Measurements from ENCODE around the gene ANGPTL5.
"Not testable (repeated sequence)": the region's sequence is repeated elsewhere in the genome, so short reads cannot be mapped to it uniquely, and the experiment has no call there.

The ANGPTL5 gene

DNA sequence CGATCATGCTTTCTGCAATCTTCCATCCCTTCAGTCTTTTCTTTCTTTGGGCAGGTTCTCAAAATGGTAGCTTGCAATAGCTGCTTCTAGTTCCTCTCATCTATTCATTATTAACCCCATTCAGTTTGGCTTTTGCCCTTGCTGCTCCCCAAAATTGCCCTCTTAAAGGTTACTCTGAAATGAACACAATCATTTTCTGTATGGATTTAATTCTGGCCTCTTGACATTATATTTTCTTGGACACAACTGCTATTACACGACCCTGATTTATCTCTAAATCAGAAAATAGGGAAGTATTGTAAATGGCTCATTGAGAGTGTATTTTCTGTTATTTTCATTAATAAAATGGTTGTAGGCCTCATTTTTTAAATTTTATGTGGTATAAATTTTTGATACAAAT lies at the start of gene ANGPTL5:
Gene ANGPTL5, minus strand, starts transcription at position 101 of the 400 bp plus-strand sequence. CDS start 8,613 bp downstream, outside the sequence.
- no peak for DNase-seq (ENCODE audit: low spot score)

DNA sequence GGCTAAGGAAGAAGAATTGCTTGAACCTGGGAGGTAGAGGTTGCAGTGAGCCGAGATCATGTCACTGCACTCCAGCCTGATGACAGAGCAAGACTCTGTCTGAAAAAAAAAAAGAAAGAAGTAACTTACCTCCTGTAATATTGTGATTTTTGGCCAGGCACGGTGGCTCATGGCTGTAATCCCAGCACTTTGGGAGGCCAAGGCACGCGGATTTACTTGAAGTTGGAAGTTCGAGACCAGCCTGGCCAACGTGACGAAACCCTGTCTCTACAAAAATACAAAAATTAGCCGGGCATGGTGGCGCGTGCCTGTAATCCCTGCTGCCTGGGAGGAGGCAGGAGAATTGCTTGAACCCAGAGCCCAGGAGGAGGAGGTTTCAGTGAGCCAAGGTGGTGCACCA lies 47.9 kb upstream of the ANGPTL5 start:
- DNase-seq (ENCODE audit: low spot score), result not testable (repeated sequence)

DNA sequence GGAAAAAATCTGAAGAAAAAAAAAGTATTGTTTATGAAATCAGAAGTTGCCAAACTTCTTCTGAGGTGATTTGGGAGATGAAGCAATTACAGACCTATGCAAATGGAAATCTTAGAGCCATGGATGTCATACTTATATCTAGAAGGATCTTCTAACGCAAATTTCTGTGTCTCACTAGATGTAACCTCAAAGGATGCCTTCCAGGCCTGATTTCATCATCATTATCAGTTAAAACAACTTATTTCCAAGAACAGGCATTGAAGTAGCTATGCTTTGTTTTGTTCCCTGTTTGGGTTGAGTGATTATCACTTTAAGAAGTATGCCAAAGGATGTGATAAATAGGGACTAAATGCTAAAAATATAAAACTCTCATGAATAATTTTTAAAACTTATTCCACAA lies 43.9 kb upstream of the ANGPTL5 start:
- DNase-seq (ENCODE audit: low spot score), result no peak

DNA sequence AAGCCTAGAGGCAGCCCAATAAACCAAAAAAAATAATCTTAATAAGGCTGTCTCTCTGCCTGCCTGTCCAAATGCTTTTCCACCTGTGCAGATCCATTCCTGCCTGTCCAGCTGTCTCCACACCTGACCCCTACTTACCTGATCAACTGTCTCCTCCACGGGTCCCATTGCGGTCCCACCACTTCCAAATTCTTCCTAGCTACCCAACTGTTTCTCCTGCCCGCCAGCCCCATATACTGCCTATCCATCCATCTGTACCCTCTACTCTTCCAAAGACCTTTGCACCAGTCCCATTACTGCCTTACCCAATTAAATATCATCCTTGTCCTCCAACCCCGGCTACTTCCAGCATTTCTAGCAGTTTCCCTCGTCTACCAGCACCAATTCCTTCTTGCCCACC lies 39.4 kb upstream of the ANGPTL5 start:
- no peak for DNase-seq (ENCODE audit: low spot score)

DNA sequence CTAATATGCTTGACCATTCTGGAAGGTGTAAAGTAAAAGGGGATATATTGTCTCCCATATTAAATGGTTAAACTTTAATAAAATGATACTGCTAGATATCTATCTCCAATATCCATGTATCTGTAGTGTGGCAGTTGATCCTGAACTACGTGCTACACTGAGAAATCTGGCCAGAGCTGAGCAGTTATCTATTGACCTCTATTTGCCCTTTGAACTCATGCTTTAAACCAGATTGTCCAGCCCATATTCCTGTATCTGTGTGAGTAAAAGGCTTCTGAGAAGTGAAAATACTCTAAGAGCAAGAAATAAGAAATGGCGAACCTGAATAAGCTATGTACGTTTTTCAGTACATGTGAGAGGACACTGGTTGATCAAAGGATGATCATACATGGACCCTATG lies 39.0 kb upstream of the ANGPTL5 start:
- no peak for DNase-seq (ENCODE audit: low spot score)

DNA sequence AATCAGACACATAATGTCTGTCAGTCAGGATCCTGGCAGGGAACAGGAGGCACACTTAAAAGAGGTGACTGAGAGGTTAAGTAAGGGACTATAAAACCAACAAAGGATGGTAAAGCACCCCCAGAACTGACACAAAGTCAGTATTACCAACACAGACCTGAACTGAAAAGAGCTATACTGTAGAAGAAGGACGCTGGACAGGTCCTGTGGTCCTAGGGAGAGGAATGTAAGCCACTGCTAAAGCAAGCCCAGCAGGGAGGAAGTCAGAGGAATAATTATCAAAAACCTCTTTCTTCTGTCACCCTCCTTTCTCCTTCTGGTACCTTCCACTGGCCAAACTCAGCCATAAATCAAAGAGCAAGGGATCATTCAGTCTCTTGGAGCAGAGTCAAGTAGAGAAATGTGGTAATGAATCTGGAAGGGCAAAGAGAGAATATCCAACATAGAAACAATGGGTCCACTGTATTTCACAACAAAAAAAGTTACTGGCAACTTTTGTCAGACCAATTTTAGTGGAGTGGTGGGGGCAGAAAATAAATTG lies 33.4 kb upstream of the ANGPTL5 start:
- DNase-seq (ENCODE audit: low spot score), result no peak

DNA sequence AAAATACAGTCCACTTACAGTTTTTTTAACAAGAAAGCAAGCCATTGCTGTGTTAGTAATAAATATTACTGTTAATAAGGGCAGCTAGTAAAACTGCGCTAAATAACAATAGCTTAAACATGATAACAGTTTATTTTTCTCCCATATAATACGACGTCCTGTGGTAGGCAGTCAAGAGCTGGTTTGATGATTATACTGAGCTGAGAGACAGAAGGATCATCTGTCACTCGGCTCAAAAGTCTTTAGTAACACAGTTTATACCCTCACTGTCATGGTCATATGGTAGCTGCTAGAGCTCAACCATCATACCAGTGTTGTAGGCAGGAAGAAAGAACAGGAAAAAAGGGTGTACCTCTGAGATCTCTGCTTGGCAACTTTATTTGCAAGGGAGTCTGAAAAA lies 29.1 kb upstream of the ANGPTL5 start:
- no peak for DNase-seq (ENCODE audit: low spot score)

DNA sequence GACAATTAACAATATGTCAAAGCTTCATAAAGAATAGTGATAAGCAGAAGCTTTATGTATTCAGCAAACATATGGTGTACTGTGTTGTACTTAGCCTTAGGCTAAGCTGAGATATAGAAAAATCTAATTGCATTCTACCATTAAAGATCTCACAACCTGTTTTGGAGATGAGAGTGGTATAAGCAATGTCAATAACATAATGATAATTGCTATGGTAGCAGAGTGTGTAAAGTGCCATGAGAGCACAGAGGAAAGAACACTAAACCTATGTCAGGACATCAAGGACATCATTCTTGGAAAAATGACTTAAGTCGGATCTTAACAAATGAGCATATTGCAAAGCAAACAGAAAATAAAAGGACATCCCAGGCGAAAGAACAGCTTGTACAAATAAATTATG lies 28.6 kb upstream of the ANGPTL5 start:
- no peak for DNase-seq (ENCODE audit: low spot score)

DNA sequence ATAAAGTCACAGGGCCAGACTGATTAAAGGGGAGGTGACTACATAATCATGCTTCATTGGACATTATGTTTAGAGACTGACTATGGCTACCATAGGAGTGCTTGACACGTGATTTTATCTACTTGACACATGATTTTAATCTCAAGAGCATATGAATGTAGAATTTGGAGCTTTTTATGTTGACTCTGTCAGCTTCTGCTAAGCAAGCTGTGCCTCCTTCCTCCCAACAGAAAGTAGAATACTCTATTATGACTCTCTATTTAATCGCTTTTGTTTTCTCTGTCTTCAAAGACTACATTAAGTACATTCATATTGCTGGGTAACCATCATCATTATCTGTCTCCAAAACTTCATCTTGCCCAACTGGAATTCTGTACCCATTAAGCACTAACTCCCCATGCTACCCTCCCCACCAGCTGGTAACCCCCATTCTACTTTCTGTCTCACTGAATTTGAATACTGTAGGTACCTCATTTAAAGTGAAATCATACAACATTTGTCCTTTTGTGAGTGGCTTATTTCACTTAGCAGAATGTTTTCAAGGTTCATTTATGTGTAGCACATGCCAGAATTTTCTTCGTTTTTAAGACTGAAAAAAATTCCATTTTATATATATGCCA lies 24.7 kb upstream of the ANGPTL5 start:
- no peak for DNase-seq (ENCODE audit: low spot score)

DNA sequence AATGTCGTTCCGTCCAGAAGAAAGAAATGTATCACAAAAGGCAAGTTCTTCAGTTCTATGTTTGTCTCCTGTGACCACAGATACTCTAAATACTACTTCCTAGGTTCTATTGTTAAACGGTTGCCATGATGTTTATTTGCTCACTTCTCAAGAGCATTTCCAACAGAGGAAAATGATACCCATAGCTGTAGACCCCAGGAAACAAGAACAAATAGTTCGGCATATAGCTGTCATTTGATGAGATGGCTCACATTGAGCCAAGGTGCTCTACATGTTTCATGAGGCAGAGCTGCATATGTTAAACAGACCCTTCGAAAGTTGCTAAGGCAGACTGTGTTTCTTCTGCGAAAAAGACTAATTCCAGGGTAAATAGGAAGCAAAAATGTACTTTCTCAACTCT lies 15.4 kb upstream of the ANGPTL5 start:
- DNase-seq (ENCODE audit: low spot score), result no peak

DNA sequence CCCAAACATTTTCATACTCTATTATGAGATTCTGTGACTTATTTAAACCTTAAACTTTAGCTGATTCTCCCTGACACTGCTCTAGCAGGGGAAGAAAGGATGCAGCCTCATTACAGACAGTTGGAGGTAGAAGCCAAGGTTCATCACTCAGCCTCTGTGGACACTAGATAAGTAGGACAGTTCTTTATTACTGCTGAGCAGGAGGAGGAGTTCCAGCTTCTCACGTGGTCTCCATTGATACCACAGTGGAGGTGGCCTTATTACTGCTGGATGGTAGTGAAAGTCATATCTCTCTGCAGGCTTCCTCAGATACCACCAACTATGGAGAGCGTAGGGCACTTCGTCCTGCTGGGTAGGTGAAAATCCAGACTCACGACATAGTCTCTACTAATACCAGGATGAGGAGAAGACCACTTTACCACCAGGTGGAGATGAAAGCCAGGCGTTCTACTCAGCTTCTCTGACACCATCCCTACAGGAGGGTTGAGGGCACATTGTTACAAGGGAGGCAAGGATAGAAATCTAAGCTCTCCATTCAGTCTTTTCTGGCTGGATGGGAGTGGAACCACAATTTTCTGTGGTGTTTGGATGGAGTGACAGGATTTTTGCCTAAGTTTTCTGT lies 13.1 kb upstream of the ANGPTL5 start:
- no peak for DNase-seq (ENCODE audit: low spot score)

DNA sequence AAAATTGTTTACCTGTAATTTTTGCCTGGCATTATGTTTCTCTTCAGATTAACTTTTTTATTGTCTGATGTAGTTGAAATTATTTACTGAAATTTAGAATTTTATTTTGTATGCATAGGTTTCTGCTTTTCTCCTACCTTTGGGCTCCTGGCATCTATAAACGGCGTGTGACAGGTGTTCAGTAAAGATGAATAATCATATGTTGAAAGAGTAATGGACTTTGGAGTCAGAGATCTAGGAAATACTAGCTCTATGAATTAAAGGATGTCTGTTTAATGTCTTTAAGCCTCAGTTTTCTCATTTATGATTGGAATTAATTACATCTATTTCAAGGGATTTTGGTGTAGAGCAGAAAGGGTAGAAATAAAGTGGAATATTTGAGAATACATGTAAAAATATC lies 7.2 kb upstream of the ANGPTL5 start:
- DNase-seq (ENCODE audit: low spot score), result no peak

DNA sequence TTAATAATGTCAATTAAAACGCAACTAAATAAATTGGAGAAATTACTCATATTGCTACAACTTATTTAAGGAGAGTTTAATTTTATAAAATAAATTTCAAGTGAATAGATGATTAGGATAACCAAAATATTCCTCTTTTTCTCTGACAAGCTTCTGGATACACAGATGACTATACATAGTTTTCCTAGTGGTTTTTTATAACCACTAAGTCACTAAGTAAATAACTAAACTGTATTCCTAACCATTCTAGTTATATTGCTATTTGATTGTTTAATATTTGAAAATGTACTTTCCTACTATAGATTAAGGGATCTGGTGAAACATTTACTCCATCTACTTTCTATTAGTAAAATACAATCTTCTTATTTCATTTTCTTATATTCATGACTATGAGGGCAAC lies 4.7 kb upstream of the ANGPTL5 start:
- DNase-seq (ENCODE audit: low spot score), result no peak

DNA sequence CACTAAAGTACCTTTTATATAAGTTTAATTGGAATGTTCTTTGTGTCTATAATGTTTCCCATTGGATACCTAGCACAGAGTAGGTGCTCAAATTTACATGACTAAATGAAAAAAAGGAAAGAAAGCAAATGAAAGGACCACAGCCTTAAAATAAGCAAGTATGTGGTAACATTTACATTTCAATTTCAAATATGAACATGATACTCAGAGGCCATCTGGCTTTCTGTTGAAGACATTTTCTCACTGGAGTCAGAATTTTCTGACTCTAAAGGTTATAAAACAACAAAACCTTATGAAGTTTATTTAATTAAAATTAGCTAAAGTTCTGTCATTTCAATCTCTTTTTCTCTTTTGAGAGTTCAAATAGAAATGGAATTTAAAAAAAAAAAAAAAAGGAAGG lies 904 bp upstream of the ANGPTL5 start:
- DNase-seq (ENCODE audit: low spot score), result no peak

DNA sequence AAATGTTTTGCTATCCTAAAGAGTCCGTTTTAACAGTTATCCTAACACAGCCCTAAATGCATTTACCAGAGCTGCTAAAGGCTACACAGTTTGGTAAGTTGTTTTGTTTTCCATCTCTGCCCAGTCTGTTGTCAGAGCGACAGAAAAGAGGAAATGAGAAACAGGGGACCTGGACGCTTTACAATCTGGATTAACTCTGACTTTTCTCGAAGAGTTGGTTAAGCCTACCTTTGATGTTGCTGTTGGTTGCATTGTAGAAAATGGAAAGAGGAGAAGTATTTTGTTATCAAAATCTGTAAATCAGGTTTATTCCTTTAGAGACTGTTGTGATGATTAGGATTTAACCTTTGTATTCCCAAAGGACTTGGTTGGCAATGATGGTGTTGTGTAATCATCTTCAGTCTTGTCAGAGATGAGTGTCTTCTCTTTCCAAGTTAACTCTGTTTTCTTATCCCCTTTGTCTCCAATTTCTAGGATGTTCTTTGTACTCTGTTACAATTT lies 481 bp downstream of the ANGPTL5 start:
- DNase-seq (ENCODE audit: low spot score), result peak; percentile 94

DNA sequence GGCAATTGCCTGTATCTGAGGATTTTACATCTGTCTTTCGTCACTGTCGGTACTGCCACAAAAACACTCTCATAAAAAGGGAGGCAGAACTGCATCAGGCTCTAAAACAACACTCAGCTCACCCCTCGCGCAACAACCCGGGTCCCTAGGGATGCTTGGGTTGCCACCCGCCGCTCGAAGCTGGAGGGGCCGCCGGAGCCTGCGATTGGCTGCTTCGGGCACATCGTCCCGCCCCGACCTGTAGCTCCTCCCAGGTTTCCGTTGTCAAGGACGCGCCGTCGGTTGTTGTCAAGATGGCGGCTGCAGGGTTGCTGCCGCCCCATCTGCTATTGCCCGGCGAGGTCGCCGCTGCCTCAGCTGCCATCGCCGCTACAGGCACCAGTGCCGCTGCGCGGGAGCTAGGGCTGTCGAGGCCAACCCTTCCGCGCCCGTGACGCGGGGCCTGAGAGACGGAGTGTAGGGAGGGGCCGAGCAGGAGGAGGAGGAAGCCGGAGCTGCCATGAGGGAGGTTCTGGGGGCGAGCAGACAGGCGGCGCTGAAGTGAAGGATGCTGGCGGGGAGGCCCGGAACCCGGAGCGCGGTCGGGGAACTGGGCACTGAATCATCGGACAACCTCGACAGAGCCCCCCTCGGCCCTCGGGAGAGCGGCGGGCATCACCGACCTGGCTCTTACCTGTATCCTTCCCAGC lies 1.4 kb downstream of the ANGPTL5 start, which contains the start of gene CEP126:
Gene CEP126, plus strand, starts transcription at position 273 of the 689 bp plus-strand sequence. Its CDS starts 275 bp downstream, at position 548.
- peak; percentile 97 for DNase-seq (ENCODE audit: low spot score)

DNA sequence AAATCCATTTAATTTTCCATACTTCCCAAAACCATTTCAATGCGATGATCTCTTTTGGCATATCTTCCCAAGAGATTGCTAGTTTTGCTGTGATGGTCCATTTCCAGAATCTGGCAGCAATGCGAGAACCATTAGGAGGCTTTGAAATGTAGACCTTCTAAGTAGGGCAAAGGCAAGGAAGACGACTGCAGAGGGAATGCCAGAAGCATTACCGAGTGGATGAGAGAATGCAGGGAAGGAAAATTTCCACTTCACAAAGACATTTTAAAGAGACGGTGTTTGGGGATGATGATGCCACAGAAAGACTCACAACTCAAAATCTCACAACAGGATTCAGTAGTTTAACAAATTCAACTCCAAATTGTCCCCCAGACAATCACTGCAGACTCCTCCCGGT lies 2.0 kb downstream of the ANGPTL5 start:
- no peak for DNase-seq (ENCODE audit: low spot score)

DNA sequence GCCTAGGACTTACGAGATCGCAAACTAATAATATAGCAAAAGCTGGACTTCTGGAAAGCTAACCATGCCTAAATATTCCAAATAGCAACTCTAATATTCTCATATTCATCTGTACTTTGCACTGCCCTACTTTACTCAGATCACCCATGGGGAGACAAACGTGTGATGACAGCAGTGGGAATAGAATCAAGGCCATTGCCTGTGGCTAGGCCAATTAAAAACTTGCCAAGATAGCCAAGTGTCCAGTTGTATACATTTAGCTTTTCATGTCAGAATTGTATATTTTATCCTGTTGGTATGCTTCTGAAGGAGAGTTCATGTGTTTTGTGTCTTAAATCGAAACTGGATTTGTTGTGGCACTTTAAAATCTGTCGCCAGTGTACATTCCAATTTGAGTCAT lies 2.7 kb downstream of the ANGPTL5 start:
- no peak for DNase-seq (ENCODE audit: low spot score)

DNA sequence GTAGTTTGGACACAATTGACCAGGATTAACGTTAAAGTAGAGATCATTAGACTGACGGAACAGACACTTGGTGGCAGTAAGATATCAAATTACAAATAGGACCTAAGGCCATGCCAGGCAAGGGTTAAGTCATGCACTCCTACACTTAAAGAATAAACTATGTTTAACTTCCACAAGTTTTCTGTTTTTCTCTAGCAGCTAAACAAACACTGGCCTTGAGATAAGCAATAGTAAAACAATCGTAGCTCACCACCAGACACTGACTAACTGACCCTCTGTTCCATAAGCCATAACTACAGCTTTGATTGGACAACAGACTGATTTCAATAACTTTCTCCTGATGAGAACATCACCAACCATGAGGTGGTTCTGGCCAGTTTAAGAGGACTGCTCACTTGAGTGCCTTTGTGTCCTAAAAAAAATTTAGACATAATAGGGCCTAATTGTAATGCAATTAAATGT lies 3.5 kb downstream of the ANGPTL5 start:
- DNase-seq (ENCODE audit: low spot score), result no peak

DNA sequence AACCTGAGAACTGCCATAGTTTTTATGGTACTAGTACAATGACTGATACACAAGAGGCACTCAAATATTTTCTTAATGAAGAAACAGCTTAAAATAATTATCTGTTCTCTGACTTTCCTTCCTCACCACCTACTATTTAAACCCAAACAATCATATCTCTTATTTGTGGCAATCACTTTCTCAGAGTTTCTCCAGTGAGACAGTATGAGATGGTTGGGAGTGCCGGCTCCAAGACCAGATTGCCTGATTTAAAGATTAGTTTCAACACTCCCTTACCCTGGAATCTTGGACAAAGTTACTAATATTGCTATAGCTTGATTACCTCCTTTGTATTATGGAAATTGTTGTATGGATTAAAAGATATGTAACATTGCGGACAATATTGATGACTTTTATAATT lies 7.2 kb downstream of the ANGPTL5 start:
- no peak for DNase-seq (ENCODE audit: low spot score)

DNA sequence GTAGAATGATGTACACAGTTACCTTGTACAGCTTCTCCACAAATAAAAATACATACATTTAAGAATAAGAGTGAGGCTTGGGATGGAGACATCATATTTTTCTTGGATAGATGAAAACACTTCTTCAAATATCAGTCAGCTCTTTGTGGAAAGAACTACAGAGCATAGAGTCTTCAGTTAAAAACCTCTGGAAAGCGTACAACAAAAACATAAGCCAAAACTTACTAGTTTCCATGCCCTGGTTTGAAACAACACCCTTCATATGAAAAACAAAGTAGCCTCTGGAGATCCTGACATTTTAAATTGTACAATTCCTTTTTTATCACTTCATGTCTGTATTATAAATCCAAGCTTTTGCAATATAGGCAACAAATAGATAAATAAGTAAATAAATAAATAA lies 8.5 kb downstream of the ANGPTL5 start:
- no peak for DNase-seq (ENCODE audit: low spot score)

DNA sequence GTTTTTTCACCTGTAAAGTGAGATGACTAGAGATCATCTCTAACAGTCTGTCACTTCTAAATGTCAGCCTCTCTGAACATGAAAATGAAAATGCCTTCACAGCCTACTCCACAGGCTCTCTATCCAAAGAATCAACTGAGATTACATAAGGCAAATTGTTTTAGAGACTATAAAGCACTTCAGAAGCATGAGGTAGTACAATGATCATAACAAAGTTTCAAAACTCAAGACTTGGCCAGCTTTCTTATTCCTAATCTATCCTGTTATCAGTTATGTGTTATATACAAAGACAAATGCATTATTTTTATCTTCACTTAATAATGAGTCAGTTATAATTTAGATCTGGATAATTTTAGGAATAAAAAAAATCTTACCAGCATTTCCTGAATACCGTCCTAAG lies 21.8 kb downstream of the ANGPTL5 start:
- DNase-seq (ENCODE audit: low spot score), result no peak

DNA sequence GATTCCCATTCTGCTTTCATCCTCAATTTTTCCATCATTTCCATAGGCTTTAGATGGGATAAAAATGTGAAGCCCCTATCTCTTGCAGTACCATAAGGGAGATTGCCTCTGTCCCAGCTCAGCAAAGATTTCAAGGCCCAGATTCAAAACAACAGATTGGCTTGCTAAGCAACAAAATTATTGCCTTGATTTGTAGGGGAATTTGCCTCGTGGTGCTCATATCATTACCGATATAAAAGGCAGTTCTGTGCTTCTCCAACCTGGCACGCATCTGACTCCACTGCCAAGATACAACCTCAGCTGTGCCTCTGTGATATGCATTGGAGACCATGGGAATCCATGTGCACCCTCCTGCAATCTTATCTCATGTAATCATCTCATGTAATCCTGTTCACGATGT lies 26.6 kb downstream of the ANGPTL5 start:
- DNase-seq (ENCODE audit: low spot score), result no peak

All from NAMALWA (cell line).